K562 (cell line): ENCODE results near the gene METTL23. TPM values are rescaled to one million over a fixed set of nuclear protein-coding genes. Genes with fewer than 3 reads are reported as not detected.
A peak's percentile ranks its signal among the peaks of the same experiment; 100 is the strongest.

Experiments
- ARID3A ChIP-seq: IDR thresholded peaks from 2 replicates; pipeline ENCODE4 v1.6.1; 2012; ENCODE audit warnings: low read depth, low read length, improper control_type of control experiment, borderline replicate concordance
- ATF1 ChIP-seq, 2 experiments: fragments of 450-650 bp in 1 of 2; IDR thresholded peaks; 2 replicates each; pipeline ENCODE4 v1.6.1; 2016; ENCODE audit warnings: missing compliant biosample characterization in 1 of 2, missing genetic modification characterization in 1 of 2
- CAMTA2 ChIP-seq: fragments of 250-450 bp; sonication (Bioruptor Pico); conservative IDR thresholded peaks from 2 replicates; pipeline ENCODE4 v1.5.1; 2022
- E2F6 ChIP-seq, 2 experiments: IDR thresholded peaks; 2 replicates each; pipeline ENCODE4 v1.6.1; 2011; ENCODE audit warnings: borderline replicate concordance in 1 of 2, control low read depth in 1 of 2, low read depth in 1 of 2, low read length in 1 of 2, mild to moderate bottlenecking in 1 of 2, mixed read lengths in 1 of 2, moderate library complexity in 1 of 2; ENCODE audit not compliant: insufficient read depth in 1 of 2, insufficient read length in 1 of 2, poor library complexity in 1 of 2, severe bottlenecking in 1 of 2; ENCODE audit errors: extremely low read depth in 1 of 2
- EP300 ChIP-seq: IDR thresholded peaks from 2 replicates; pipeline ENCODE4 v1.6.1; 2012; ENCODE audit warnings: low read length, improper control_type of control experiment
- HDGF ChIP-seq: fragments of 450-650 bp; IDR thresholded peaks from 2 replicates; pipeline ENCODE4 v1.6.1; 2016
- HMG20A ChIP-seq: fragments of 450-650 bp; formaldehyde crosslinking; conservative IDR thresholded peaks from 2 replicates; pipeline ENCODE4 v1.4.0; 2020; ENCODE audit warnings: mild to moderate bottlenecking, mixed read lengths
- HMGXB4 ChIP-seq: sonication (generic); formaldehyde crosslinking; IDR thresholded peaks from 2 replicates; pipeline ENCODE4 v1.8.1; 2023; ENCODE audit warnings: mild to moderate bottlenecking, missing genetic modification reagents
- HNRNPL ChIP-seq: fragments of 200-400 bp; formaldehyde crosslinking; IDR thresholded peaks from 2 replicates; pipeline ENCODE4 v1.6.1; 2017; ENCODE audit warnings: low read depth, mild to moderate bottlenecking, low read length
- L3MBTL2 ChIP-seq: fragments of 450-650 bp; IDR thresholded peaks from 2 replicates; pipeline ENCODE4 v1.6.1; 2016; ENCODE audit warnings: mild to moderate bottlenecking, moderate library complexity
- PHF20 ChIP-seq: fragments of 450-650 bp; IDR thresholded peaks from 2 replicates; pipeline ENCODE4 v1.6.1; 2018; ENCODE audit not compliant: partially characterized antibody
- POLR2B ChIP-seq: fragments of 450-650 bp; IDR thresholded peaks from 2 replicates; pipeline ENCODE4 v1.6.1; 2018; ENCODE audit warnings: low read depth; ENCODE audit not compliant: partially characterized antibody
- ZNF57 ChIP-seq: fragments of 450-650 bp; formaldehyde crosslinking; IDR thresholded peaks from 2 replicates; pipeline ENCODE4 v1.4.0; 2020; ENCODE audit warnings: mild to moderate bottlenecking, moderate library complexity
- ZNF695 ChIP-seq: fragments of 450-650 bp; formaldehyde crosslinking; IDR thresholded peaks from 2 replicates; pipeline ENCODE4 v1.4.0; 2020; ENCODE audit warnings: mild to moderate bottlenecking, moderate library complexity
- ZNF696 ChIP-seq: fragments of 250-450 bp; sonication (Bioruptor Pico); conservative IDR thresholded peaks from 2 replicates; pipeline ENCODE4 v1.4.0; 2020; ENCODE audit warnings: mild to moderate bottlenecking, moderate library complexity
- ZSCAN29 ChIP-seq: fragments of 450-650 bp; IDR thresholded peaks from 2 replicates; pipeline ENCODE4 v1.6.1; 2017
- polyA plus RNA-seq, 8 experiments: library from polyadenylated mRNA; depleted of rRNA in 4 of 8; stranded (reverse) in 5 of 8; unstranded in 3 of 8; fragments of >200 nt; fragmentation: Nextera tagmentation in 2 of 8; fragmentation: Illumina TruSeq in 1 of 8; extraction: Ambion mirVana in 2 of 8; extraction: Trizol in 1 of 8; gene quantifications; 2 replicates each; pipeline versions ENCODE4 v1.2.1 to v1.2.3, GENCODE V29; 2011 to 2014; ENCODE audit warnings: inconsistent platforms in 1 of 8, missing spikeins in 1 of 8
- total RNA-seq, 7 experiments: library from RNA; depleted of rRNA in 6 of 7; stranded (reverse); fragments of >200 nt in 6 of 7; fragmentation: Illumina TruSeq in 2 of 7; extraction: Trizol in 2 of 7; gene quantifications; 2 replicates each; pipeline versions ENCODE4 v1.2.1 to v1.2.3, GENCODE V29; 2011 to 2021; ENCODE audit warnings: low replicate concordance in 1 of 7
- TF ChIP-seq, protein P1 (sequence below), 2 experiments: fragments of 450-650 bp; conservative IDR thresholded peaks; 2 replicates each; pipeline ENCODE4 v1.6.1; 2017; ENCODE audit warnings: mild to moderate bottlenecking in 2 of 2, moderate library complexity in 2 of 2
- TF ChIP-seq, protein P2 (sequence below): fragments of 450-650 bp; formaldehyde crosslinking; IDR thresholded peaks from 2 replicates; pipeline ENCODE4 v1.4.0; 2020; ENCODE audit warnings: mild to moderate bottlenecking, mixed read lengths
- TF ChIP-seq, protein P3 (sequence below): fragments of 250-450 bp; sonication (Bioruptor Pico); IDR thresholded peaks from 2 replicates; pipeline ENCODE4 v1.5.0; 2022; ENCODE audit warnings: mild to moderate bottlenecking

METTL23 gene
- total and polyA plus RNA-seq, 9 of the 15 experiments (the other 6 are each of a cell fraction or from before 2014, with no cell fraction given), result 29.4 to 67.3 (median 41.6) TPM

GRCh38 chr17:76689859-76690258, 36.8 kb upstream of the METTL23 start (continued):
- TF ChIP-seq POLR2B, result no peak
- no peak for TF ChIP-seq ATF1 (CRISPR knock-in tag; IDR thresholded peaks at IDR 0.05)
- no peak for TF ChIP-seq ATF1 (tag; IDR thresholded peaks at IDR 0.05)
- no peak for TF ChIP-seq ARID3A
- no peak for TF ChIP-seq E2F6 (IDR thresholded peaks at IDR 0.05; ENCODE audit: borderline replicate concordance in 1 of 2, extremely low read depth in 1 of 2, insufficient read depth in 1 of 2, insufficient read length in 1 of 2, low read depth in 1 of 2, low read length in 1 of 2, poor library complexity in 1 of 2, severe bottlenecking in 1 of 2)
- TF ChIP-seq HMG20A (CRISPR knock-in tag), result no peak
- TF ChIP-seq EP300, result peak; percentile 26; the same call in 1 of the 2 replicates
- no peak for TF ChIP-seq ZNF696 (CRISPR knock-in tag)
- peak; percentile 47; the same call in 1 of the 2 replicates for TF ChIP-seq L3MBTL2
- no peak for TF ChIP-seq ZSCAN29
- TF ChIP-seq, protein P1, sequence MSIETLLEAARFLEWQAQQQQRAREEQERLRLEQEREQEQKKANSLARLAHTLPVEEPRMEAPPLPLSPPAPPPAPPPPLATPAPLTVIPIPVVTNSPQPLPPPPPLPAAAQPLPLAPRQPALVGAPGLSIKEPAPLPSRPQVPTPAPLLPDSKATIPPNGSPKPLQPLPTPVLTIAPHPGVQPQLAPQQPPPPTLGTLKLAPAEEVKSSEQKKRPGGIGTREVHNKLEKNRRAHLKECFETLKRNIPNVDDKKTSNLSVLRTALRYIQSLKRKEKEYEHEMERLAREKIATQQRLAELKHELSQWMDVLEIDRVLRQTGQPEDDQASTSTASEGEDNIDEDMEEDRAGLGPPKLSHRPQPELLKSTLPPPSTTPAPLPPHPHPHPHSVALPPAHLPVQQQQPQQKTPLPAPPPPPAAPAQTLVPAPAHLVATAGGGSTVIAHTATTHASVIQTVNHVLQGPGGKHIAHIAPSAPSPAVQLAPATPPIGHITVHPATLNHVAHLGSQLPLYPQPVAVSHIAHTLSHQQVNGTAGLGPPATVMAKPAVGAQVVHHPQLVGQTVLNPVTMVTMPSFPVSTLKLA (conservative IDR thresholded peaks at IDR 0.05), result 0 out of 4 replicates have a peak, but pooled peaks of 1 of the 2 experiments have one; percentile 19
- TF ChIP-seq HNRNPL, result no peak
- no peak for TF ChIP-seq PHF20
- no peak for TF ChIP-seq HMGXB4
- no peak for TF ChIP-seq ZNF57
- TF ChIP-seq, protein P2, sequence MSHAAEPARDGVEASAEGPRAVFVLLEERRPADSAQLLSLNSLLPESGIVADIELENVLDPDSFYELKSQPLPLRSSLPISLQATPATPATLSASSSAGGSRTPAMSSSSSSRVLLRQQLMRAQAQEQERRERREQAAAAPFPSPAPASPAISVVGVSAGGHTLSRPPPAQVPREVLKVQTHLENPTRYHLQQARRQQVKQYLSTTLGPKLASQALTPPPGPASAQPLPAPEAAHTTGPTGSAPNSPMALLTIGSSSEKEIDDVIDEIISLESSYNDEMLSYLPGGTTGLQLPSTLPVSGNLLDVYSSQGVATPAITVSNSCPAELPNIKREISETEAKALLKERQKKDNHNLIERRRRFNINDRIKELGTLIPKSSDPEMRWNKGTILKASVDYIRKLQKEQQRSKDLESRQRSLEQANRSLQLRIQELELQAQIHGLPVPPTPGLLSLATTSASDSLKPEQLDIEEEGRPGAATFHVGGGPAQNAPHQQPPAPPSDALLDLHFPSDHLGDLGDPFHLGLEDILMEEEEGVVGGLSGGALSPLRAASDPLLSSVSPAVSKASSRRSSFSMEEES (CRISPR knock-in tag), result no peak
- TF ChIP-seq, protein P3, sequence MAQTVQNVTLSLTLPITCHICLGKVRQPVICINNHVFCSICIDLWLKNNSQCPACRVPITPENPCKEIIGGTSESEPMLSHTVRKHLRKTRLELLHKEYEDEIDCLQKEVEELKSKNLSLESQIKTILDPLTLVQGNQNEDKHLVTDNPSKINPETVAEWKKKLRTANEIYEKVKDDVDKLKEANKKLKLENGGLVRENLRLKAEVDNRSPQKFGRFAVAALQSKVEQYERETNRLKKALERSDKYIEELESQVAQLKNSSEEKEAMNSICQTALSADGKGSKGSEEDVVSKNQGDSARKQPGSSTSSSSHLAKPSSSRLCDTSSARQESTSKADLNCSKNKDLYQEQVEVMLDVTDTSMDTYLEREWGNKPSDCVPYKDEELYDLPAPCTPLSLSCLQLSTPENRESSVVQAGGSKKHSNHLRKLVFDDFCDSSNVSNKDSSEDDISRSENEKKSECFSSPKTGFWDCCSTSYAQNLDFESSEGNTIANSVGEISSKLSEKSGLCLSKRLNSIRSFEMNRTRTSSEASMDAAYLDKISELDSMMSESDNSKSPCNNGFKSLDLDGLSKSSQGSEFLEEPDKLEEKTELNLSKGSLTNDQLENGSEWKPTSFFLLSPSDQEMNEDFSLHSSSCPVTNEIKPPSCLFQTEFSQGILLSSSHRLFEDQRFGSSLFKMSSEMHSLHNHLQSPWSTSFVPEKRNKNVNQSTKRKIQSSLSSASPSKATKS (CRISPR knock-in tag), result no peak
- no peak for TF ChIP-seq CAMTA2 (CRISPR knock-in tag)
- TF ChIP-seq ZNF695 (CRISPR knock-in tag), result no peak
- no peak for TF ChIP-seq HDGF
